SK-N-SH treated with all-trans-retinoic acid at 6 μM for 48 hours (cell line): Measurements from ENCODE around the gene SLAIN2.

ENCODE experiments used
- ATAC-seq: fragments of 200-7000 bp; cut with Tn5 transposase; 3 replicates; pipeline ENCODE4 v1.9.1; 2020; ENCODE audit warnings: mild to moderate bottlenecking, moderate library complexity
- ARNTL ChIP-seq: fragments of 450-650 bp; formaldehyde crosslinking; IDR thresholded peaks from 2 replicates; pipeline ENCODE4 v1.5.0; 2020; ENCODE audit warnings: low read depth, mild to moderate bottlenecking, moderate library complexity, borderline replicate concordance
- BACH2 ChIP-seq: fragments of 250-450 bp; sonication (Bioruptor Pico); IDR thresholded peaks from 2 replicates; pipeline ENCODE4 v1.9.0; 2021; ENCODE audit warnings: mild to moderate bottlenecking, borderline replicate concordance
- CREB5 ChIP-seq: fragments of 250-450 bp; sonication (Bioruptor Pico); IDR thresholded peaks from 2 replicates; pipeline ENCODE4 v1.5.1; 2020; ENCODE audit warnings: low read depth, mild to moderate bottlenecking, moderate library complexity
- CSRNP3 ChIP-seq: fragments of 250-450 bp; sonication (Bioruptor Pico); IDR thresholded peaks from 2 replicates; pipeline ENCODE4 v1.5.1; 2021; ENCODE audit warnings: mild to moderate bottlenecking, moderate library complexity
- GLIS3 ChIP-seq: fragments of 250-450 bp; sonication (Bioruptor Pico); IDR thresholded peaks from 2 replicates; pipeline ENCODE4 v1.5.0; 2020; ENCODE audit warnings: mild to moderate bottlenecking, moderate library complexity
- ISL1 ChIP-seq: fragments of 250-450 bp; sonication (Bioruptor Pico); IDR thresholded peaks from 2 replicates; pipeline ENCODE4 v2.1.2; 2022; ENCODE audit warnings: mild to moderate bottlenecking, moderate library complexity
- OSR1 ChIP-seq: fragments of 250-450 bp; sonication (Bioruptor Pico); IDR thresholded peaks from 2 replicates; pipeline ENCODE4 v1.8.0; 2022; ENCODE audit warnings: moderate library complexity, mild to moderate bottlenecking, inconsistent platforms
- PATZ1 ChIP-seq: fragments of 250-450 bp; sonication (Bioruptor Pico); IDR thresholded peaks from 2 replicates; pipeline ENCODE4 v1.8.0; 2020; ENCODE audit warnings: mild to moderate bottlenecking, moderate library complexity, borderline replicate concordance
- POU6F1 ChIP-seq: fragments of 250-450 bp; sonication (Bioruptor Pico); IDR thresholded peaks from 2 replicates; pipeline ENCODE4 v1.8.0; 2021; ENCODE audit warnings: low read depth, mild to moderate bottlenecking, moderate library complexity, borderline replicate concordance
- PPARA ChIP-seq: fragments of 250-450 bp; sonication (Bioruptor Pico); IDR thresholded peaks from 2 replicates; pipeline ENCODE4 v1.5.0; 2020; ENCODE audit warnings: mild to moderate bottlenecking, borderline replicate concordance
- TCF4 ChIP-seq: fragments of 250-450 bp; sonication (Bioruptor Pico); IDR thresholded peaks from 2 replicates; pipeline ENCODE4 v1.8.0; 2021; ENCODE audit warnings: mild to moderate bottlenecking, moderate library complexity, borderline replicate concordance
- TOX ChIP-seq: fragments of 250-450 bp; sonication (Bioruptor Pico); IDR thresholded peaks from 2 replicates; pipeline ENCODE4 v1.8.0; 2021; ENCODE audit warnings: mild to moderate bottlenecking, moderate library complexity, borderline replicate concordance
- TSHZ2 ChIP-seq: fragments of 250-450 bp; sonication (Bioruptor Pico); IDR thresholded peaks from 2 replicates; pipeline ENCODE4 v1.5.0; 2020; ENCODE audit warnings: mild to moderate bottlenecking, moderate library complexity
- ZC3H10 ChIP-seq: fragments of 250-450 bp; sonication (Bioruptor Pico); IDR thresholded peaks from 2 replicates; pipeline ENCODE4 v1.5.1; 2021; ENCODE audit warnings: mild to moderate bottlenecking, moderate library complexity
- ZFP3 ChIP-seq: fragments of 250-450 bp; sonication (Bioruptor Pico); IDR thresholded peaks from 2 replicates; pipeline ENCODE4 v1.5.0; 2020; ENCODE audit warnings: mild to moderate bottlenecking, moderate library complexity
- ZFP30 ChIP-seq: fragments of 450-650 bp; formaldehyde crosslinking; IDR thresholded peaks from 2 replicates; pipeline ENCODE4 v1.5.0; 2022; ENCODE audit warnings: mild to moderate bottlenecking, moderate library complexity
- ZNF565 ChIP-seq: fragments of 450-650 bp; formaldehyde crosslinking; conservative IDR thresholded peaks from 2 replicates; pipeline ENCODE4 v1.5.0; 2020; ENCODE audit warnings: low read depth, mild to moderate bottlenecking, moderate library complexity

Gene SLAIN2

GRCh38 chr4:48300004-48300403 lies 41.3 kb upstream of the SLAIN2 start:
- no peak for TF ChIP-seq CREB5 (CRISPR knock-in tag)
- no peak for TF ChIP-seq PPARA
- TF ChIP-seq ISL1 (CRISPR knock-in tag), result peak; percentile 59
- no peak for TF ChIP-seq OSR1
- TF ChIP-seq TCF4 (CRISPR knock-in tag), result no peak
- TF ChIP-seq, all 23 proteins: peak for 1
- ATAC-seq, result peak; percentile 86

- no peak for ATAC-seq
These were observed 35.8 kb upstream of the SLAIN2 start for GRCh38 chr4:48305508-48305907.

GRCh38 chr4:48307528-48307927 lies 33.8 kb upstream of the SLAIN2 start:
- no peak for ATAC-seq
- TF ChIP-seq ZNF565 (CRISPR knock-in tag) (no peak), ZFP30 (CRISPR knock-in tag) (no peak), GLIS3 (CRISPR knock-in tag) (no peak), CSRNP3 (CRISPR knock-in tag) (no peak), BACH2 (CRISPR knock-in tag) (no peak), OSR1 (no peak), TSHZ2 (CRISPR knock-in tag) (no peak), PATZ1 (CRISPR knock-in tag) (no peak), CREB5 (CRISPR knock-in tag) (no peak)

More at GRCh38 chr4:48305508-48305907, 35.8 kb upstream of the SLAIN2 start:
- TF ChIP-seq ZFP3 (CRISPR knock-in tag) (no peak), ARNTL (CRISPR knock-in tag) (no peak), ISL1 (CRISPR knock-in tag) (no peak), CREB5 (CRISPR knock-in tag) (no peak), POU6F1 (CRISPR knock-in tag) (no peak), TOX (CRISPR knock-in tag) (no peak), GLIS3 (CRISPR knock-in tag) (no peak), ZC3H10 (CRISPR knock-in tag) (no peak)
